ENCODE results near the gene PITX2. TPM values are rescaled to one million over a fixed set of nuclear protein-coding genes. Genes with fewer than 3 reads are reported as not detected.

The PITX2 gene
- total RNA-seq, 1 donor = 0.36 TPM

GRCh38 chr4:110636171-110636679 is 13.3 kb upstream of the PITX2 start:
- Histone ChIP-seq H3K4me2 (ENCODE audit: insufficient read depth, low read length) (peak overlapping the region; percentile 73), H3K27me3 (ENCODE audit: insufficient read depth, low read length) (peaks cover 99% of the 10 kb centered on the region), H3K27ac (ENCODE audit: low read depth, low read length) (no peak overlapping the region), H3K79me2 (ENCODE audit: insufficient read depth, low read length) (no peaks in the 10 kb centered on the region), H3K36me3 (ENCODE audit: insufficient read depth, low read length) (no peaks in the 10 kb centered on the region), H4K20me1 (ENCODE audit: insufficient read depth, low read length) (no peaks in the 10 kb centered on the region), H3K9me3 (ENCODE audit: low read depth, low read length) (no peaks in the 10 kb centered on the region), H3K4me1 (ENCODE audit: insufficient read depth, low read length) (peaks cover 10% of the 10 kb centered on the region), H2AFZ (ENCODE audit: low read length) (peak overlapping the region; percentile 77), H3K4me3 (ENCODE audit: insufficient read depth, low read length) (peak overlapping the region; percentile 68)
- peak; percentile 51 for DNase-seq (ENCODE audit: insufficient read length, low spot score, missing footprints)
- TF ChIP-seq, protein P1, sequence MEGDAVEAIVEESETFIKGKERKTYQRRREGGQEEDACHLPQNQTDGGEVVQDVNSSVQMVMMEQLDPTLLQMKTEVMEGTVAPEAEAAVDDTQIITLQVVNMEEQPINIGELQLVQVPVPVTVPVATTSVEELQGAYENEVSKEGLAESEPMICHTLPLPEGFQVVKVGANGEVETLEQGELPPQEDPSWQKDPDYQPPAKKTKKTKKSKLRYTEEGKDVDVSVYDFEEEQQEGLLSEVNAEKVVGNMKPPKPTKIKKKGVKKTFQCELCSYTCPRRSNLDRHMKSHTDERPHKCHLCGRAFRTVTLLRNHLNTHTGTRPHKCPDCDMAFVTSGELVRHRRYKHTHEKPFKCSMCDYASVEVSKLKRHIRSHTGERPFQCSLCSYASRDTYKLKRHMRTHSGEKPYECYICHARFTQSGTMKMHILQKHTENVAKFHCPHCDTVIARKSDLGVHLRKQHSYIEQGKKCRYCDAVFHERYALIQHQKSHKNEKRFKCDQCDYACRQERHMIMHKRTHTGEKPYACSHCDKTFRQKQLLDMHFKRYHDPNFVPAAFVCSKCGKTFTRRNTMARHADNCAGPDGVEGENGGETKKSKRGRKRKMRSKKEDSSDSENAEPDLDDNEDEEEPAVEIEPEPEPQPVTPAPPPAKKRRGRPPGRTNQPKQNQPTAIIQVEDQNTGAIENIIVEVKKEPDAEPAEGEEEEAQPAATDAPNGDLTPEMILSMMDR (IDR thresholded peaks at IDR 0.05; ENCODE audit: extremely low read depth, low read depth, low read length) = no peak

DNA sequence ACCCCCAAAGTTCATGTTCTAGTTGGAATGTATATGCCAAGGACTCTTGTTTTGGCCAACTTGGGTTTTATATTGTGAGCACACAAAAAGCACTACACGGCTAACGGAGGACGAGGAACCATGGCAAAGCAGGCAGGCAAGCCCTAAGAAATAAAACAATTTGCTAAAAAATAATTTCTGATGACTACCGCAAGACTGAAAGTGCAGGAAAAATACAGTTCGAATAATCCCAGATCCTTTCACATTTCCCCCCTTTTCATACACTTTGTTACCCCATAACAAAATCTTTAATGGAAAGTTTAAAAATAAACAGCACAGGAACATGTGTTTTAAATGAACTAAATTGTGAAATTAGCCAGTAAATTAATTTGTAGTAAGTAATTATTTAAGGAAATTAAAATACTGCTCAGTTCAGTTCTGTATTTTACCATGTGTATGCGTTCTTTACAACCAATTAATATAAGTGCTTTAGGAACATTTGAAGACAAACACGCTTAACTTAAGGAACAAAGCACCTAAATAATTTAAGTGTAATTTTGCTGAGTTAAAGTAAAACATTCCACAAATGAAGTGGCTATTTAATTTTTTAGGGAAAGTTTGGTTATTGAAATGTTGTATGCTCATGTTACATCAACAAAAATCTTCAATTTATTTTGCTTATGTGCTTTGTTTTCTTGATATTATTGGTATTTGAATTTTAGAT is 12.4 kb upstream of the PITX2 start:
- DNase-seq (ENCODE audit: insufficient read length, low spot score, missing footprints) = peak; percentile 36
- Histone ChIP-seq H3K27ac (ENCODE audit: low read depth, low read length) (no peak overlapping the region), H3K27me3 (ENCODE audit: insufficient read depth, low read length) (peaks cover 98% of the 10 kb centered on the region), H3K9me3 (ENCODE audit: low read depth, low read length) (no peaks in the 10 kb centered on the region), H3K79me2 (ENCODE audit: insufficient read depth, low read length) (no peaks in the 10 kb centered on the region), H3K4me2 (ENCODE audit: insufficient read depth, low read length) (no peak overlapping the region), H3K36me3 (ENCODE audit: insufficient read depth, low read length) (no peaks in the 10 kb centered on the region), H3K4me3 (ENCODE audit: insufficient read depth, low read length) (no peak overlapping the region), H2AFZ (ENCODE audit: low read length) (no peak overlapping the region), H3K4me1 (ENCODE audit: insufficient read depth, low read length) (peaks cover 10% of the 10 kb centered on the region), H4K20me1 (ENCODE audit: insufficient read depth, low read length) (peaks cover 3% of the 10 kb centered on the region)
- TF ChIP-seq, protein P1 (IDR thresholded peaks at IDR 0.05; ENCODE audit: extremely low read depth, low read depth, low read length) = no peak

- H3K4me2 ChIP-seq (ENCODE audit: insufficient read depth, low read length) = no peak overlapping the region
- H3K4me3 ChIP-seq (ENCODE audit: insufficient read depth, low read length) = no peak overlapping the region
- peaks cover 3% of the 10 kb centered on the region for H4K20me1 ChIP-seq (ENCODE audit: insufficient read depth, low read length)
- peaks cover 98% of the 10 kb centered on the region for H3K27me3 ChIP-seq (ENCODE audit: insufficient read depth, low read length)
- DNase-seq (ENCODE audit: insufficient read length, low spot score, missing footprints) = peak; percentile 44
- H3K36me3 ChIP-seq (ENCODE audit: insufficient read depth, low read length) = no peaks in the 10 kb centered on the region
- no peak overlapping the region for H2AFZ ChIP-seq (ENCODE audit: low read length)
- peaks cover 10% of the 10 kb centered on the region for H3K4me1 ChIP-seq (ENCODE audit: insufficient read depth, low read length)
- no peak overlapping the region for H3K27ac ChIP-seq (ENCODE audit: low read depth, low read length)
- TF ChIP-seq, protein P1 (IDR thresholded peaks at IDR 0.05; ENCODE audit: extremely low read depth, low read depth, low read length) = no peak
- H3K79me2 ChIP-seq (ENCODE audit: insufficient read depth, low read length) = no peaks in the 10 kb centered on the region
- no peaks in the 10 kb centered on the region for H3K9me3 ChIP-seq (ENCODE audit: low read depth, low read length)
Measured at GRCh38 chr4:110634350-110635162, 11.7 kb upstream of the PITX2 start.

Data from osteoblast (primary cell).